ENCODE measurements around the gene RBMS3.
"Not testable (repeated sequence)": the region's sequence is repeated elsewhere in the genome, so short reads cannot be mapped to it uniquely, and the experiment has no call there.

GRCh38 chr3:29360289-29360688 lies 79.4 kb downstream of the RBMS3 start:
- TF ChIP-seq CTCF, EZH2phosphoT487 (IDR thresholded peaks at IDR 0.05): not testable (repeated sequence)
